GM21619 (cell line): ENCODE measurements around the gene ABLIM3.

Experiments used
- ATAC-seq: cut with Tn5 transposase; IDR thresholded peaks from one replicate; pipeline ENCODE4 v1.9.1; 2021; ENCODE audit not compliant: unreplicated experiment

The ABLIM3 gene

GRCh38 chr5:149156435-149157083, 15.3 kb downstream of the ABLIM3 start:
- ATAC-seq, result no peak

- no peak for ATAC-seq
Measured at GRCh38 chr5:149157330-149157729, 16.0 kb downstream of the ABLIM3 start.

DNA sequence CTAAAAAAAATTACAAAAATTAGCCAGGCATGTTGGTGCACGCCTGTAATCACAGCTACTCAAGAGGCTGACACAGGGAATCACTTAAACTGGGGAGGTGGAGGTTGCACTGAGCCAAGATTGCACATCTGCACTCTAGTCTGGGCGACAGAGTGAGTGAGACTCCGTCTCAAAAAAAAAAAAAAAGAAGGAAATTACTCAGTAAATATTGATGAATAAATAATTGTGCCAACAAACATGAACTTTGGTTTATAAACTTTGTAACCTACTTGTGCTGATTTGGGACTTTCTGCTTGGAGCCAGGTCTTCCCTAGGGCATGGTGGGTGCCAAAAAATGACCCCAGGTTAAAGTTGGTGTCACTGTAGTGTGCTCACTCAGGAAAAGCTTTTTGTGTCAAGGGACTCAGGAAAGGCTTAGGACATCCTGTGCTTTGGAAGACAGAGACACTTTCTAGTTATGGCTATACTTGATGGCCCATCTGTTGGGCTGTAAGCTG, 19.0 kb downstream of the ABLIM3 start:
- ATAC-seq, result no peak

DNA sequence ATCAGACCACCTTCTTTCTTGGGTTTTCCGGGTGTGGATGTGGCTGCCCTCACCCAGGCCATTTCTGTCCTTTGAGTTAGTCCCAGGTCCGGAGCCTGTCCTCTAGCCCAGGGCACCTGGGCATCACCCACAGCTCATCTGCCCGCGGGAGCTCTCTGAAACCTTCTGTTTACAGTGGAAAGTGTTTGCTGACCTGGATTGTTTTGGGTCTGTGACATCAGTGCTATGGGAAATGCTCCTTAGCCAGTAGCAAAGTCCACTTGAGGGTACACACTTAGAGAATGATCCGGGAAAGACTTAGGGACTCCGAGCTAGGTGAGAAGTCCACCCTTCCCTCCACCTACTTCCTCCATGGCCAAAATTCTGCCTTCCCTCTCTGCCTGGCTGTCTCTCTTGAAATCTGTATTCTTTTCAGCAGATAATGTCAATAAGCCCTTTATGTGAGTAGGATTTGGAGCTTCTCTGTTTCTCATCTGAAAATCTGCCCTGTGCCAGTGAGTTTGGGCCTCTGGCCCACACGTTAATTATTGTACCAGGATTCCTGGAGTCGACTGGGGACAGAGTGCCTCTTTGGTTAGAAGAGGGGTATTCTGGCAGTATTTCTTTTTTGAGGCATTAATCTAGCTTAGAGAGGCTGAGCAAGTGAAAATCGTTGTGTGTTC, 19.9 kb downstream of the ABLIM3 start:
- no peak for ATAC-seq

GRCh38 chr5:149161850-149162249, 20.6 kb downstream of the ABLIM3 start:
- no peak for ATAC-seq

- ATAC-seq, result peak; percentile 89
Measured at GRCh38 chr5:149162401-149163084, 21.2 kb downstream of the ABLIM3 start.

GRCh38 chr5:149164731-149165130, 23.4 kb downstream of the ABLIM3 start:
- ATAC-seq, result no peak

- ATAC-seq, result no peak
Measured at GRCh38 chr5:149166128-149166527, 24.8 kb downstream of the ABLIM3 start.

DNA sequence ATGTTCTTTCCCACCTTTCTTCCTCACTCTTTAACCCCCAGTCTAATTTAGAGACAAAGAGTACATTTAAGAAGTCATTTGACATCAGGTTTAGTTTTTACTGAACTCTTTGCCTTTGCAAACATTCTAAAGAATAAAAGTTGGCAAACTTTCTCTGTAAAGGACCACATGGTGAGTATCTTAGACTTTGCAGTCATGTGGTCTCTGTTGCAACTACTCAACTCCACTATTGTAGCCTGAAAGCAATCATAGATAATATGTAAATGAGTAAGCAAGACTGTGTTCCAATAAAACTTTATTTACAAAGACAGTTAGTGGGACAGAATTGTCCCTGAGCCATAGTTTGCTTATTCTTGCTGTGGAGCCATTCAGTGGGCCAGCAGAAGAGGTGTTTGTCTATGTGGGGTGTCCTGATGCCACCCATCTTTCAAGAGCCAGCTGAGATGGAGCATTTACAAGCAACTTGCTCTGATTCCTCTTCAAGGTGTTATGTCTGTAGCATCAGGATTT, 25.4 kb downstream of the ABLIM3 start:
- no peak for ATAC-seq

DNA sequence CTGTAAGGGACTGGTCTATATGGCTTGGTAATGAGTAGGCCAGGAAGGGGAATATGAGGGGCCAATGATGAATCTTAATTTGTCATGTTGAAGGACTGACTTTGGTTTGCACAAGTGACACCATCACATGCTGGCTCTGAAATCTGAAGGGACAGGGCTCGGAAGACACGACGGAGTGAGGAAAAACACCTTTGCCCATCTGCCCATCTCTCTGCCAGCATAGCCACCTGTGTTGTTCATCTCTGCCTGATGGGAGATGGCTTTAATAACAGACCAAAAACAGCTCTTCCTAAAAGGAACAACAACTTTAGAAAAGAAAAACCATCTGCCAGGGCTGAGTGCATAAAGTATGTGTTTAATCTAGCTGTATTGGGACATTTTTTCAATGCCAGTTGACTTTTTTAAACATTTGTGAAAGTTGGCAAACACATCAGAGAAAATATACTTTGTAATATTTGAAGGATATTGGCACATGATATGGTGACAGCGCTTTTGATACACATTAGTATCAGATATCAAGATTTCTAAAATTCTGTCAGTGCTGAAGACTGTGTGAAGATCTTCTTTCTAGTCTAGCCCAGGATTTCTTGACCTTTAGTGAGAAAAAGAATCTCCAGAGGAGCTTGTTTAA, 27.1 kb downstream of the ABLIM3 start:
- ATAC-seq, result no peak

DNA sequence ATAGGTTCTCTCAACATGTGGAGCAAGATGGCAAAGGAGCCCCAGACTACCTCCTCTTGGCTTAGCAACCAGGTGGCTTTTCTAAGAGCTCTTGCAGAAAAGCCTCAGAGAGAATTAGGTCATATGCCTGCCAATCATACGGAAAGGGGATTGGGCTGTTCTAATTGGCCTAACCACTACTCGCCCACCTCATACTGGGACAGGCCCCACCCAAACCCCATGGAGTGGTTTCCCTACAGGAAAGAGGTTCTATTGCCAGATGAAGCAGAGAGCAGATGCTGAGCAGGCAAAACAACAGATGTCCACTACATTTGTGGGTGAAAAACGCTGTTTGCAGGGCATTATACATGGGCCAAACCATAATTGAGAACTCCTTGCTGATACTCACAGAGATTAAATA, 29.0 kb downstream of the ABLIM3 start:
- no peak for ATAC-seq

DNA sequence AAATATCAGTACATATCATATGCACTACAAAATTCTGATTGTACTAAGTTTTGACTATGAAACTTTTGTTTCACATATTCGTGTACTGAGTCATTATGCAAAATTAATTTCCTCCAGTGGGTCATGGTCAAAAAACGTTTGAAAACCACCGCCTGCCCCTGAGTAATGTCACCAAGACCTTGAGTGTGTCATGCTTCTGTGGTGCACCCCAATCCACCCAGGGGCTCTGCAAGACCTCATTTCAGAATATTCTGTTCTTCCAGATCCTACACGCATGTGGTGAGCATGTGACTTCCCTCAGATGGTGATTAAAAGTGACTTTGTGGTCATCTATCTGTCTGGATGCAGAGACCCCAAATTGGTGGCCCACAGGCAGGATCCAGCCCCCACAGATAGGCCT, 31.0 kb downstream of the ABLIM3 start:
- ATAC-seq, result peak; percentile 79

- peak; percentile 17 for ATAC-seq
Measured at GRCh38 chr5:149172709-149173505, 31.6 kb downstream of the ABLIM3 start.

DNA sequence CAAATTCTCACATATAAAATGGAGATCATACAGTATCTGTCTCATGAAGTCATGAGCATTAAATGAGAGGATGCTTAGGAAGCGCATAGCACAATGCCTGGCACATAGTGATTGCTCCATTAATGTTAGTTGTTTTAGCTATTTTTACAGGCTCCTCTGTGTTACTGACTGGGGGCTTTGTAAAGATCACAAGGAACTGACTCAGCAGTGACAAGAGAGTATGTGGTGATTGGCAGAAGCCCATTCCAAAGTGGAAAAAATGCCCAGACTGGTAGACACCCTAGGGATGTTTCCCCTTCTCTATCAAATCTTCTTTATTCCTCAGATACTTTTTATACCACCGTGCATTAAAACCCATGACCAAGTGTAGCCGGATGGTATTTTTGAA, 33.5 kb downstream of the ABLIM3 start:
- ATAC-seq, result no peak

DNA sequence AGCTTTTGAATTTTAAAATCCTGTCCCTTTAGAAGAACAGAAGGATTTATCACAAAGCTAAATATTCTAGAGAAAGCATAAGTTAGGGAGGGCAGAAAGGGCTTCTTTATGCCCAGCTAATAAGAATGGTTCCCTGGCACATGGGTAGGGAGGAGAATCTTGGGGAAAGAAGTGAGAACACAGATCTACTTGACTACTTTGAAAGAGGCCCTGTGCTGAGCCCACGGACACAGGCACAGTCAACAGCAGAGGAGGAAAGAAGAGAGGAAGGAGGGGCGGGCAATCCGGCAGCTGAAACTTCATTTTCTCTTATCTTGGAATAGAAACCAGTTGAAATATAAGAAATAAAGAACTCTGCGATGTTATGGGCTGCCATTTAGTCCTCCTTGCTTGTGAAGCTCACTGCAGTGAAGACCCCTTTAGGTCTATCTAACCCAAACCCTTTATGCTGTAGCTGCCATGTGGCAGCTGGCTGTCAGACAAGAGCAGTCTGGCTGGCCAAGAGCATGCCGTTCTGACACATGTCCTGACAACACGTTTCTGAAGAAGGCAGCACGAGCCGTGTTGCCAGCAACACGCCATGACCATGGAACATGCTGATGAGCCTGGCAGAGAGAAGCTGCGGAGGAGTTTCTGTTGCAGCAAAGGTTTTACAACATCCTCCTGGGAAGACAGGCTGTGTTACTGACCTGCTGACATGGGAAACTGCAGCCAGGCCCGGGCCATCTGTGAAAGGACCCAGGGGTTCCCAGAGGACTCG, 34.2 kb downstream of the ABLIM3 start:
- ATAC-seq, result no peak

DNA sequence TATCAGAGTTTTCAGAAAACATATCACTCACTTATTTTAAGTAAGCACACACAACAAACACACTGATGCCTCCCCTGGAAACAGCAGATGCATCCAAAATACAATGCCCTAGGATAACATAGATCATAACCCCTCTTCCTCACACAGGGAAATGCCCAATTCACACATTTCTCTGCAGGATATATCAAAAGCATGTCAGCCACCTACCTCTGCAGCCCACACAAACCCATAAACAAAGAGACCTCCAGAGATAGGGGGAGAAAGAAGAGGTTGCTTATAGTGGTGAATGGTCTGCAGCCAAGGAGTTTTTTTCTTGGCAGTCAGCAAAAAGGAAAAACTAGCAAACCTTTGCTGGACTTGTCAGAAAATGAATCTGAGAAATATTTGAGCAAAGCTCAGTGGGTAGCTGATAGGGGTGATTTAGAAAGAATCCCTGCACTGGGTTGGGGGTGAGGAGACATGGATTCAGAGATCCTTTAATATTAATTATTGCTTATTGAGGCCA, 36.1 kb downstream of the ABLIM3 start:
- no peak for ATAC-seq

GRCh38 chr5:149177911-149178565, 36.7 kb downstream of the ABLIM3 start:
- no peak for ATAC-seq

- ATAC-seq, result no peak
Measured at GRCh38 chr5:149181732-149182131, 40.4 kb downstream of the ABLIM3 start.

DNA sequence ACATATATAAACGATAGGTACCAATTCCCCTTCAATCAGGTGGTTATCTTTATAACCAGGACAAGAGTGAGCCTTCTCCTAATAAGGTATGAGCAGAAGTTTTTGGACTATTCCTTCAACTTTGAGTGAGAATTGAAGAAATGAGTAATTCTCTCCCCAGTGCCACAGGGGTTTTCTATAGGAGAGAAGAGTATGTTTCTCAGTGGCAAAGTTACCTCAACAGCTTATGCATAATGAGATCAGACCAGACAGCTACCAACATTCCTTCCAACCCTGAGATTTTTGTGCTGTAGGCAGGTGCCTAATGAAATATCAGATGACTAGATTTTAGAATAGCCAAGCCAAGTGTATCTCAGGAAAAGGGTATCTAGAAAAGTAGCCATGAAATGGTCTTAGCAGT, 40.9 kb downstream of the ABLIM3 start:
- no peak for ATAC-seq
